ENCODE results near the gene TMUB2.

GRCh38 chr17:44213403-44214229 is 26.8 kb downstream of the TMUB2 start:
- TF ChIP-seq CTCF (IDR thresholded peaks at IDR 0.05): no peak
- TF ChIP-seq POLR2A (IDR thresholded peaks at IDR 0.05): no peak
